HepG2 (cell line): ENCODE results near the gene DRAP1. TPM values are rescaled to one million over a fixed set of nuclear protein-coding genes. Genes with fewer than 3 reads are reported as not detected.

Experiments used
- ARID3A ChIP-seq: IDR thresholded peaks from 2 replicates; pipeline ENCODE4 v1.6.1; 2012; ENCODE audit warnings: low read depth, low read length, improper control_type of control experiment
- MIER2 ChIP-seq: IDR thresholded peaks from 2 replicates; pipeline ENCODE4 v1.6.1; 2016; ENCODE audit warnings: missing biosample characterization, missing genetic modification reagents
- NCOR1 ChIP-seq: fragments of 200-600 bp; sonication (generic); IDR thresholded peaks from 2 replicates; pipeline ENCODE4 v1.7.0; 2017; ENCODE audit warnings: antibody characterized with exemption, low read length, borderline replicate concordance
- NR2C2 ChIP-seq: sonication (generic); formaldehyde crosslinking; IDR thresholded peaks from 2 replicates; pipeline ENCODE4 v1.4.0; 2020; ENCODE audit warnings: missing genetic modification reagents, mild to moderate bottlenecking, moderate library complexity, borderline replicate concordance
- POLR2G ChIP-seq: fragments of 200-400 bp; formaldehyde crosslinking; IDR thresholded peaks from 2 replicates; pipeline ENCODE4 v1.6.1; 2018; ENCODE audit warnings: mild to moderate bottlenecking, low read depth, low read length, moderate library complexity
- SALL1 ChIP-seq: sonication (generic); formaldehyde crosslinking; IDR thresholded peaks from 2 replicates; pipeline ENCODE4 v1.8.0; 2022; ENCODE audit warnings: mild to moderate bottlenecking, missing genetic modification reagents
- SIX1 ChIP-seq: sonication (generic); formaldehyde crosslinking; IDR thresholded peaks from 2 replicates; pipeline ENCODE4 v1.4.0; 2020; ENCODE audit warnings: missing genetic modification reagents, borderline replicate concordance
- ZFP91 ChIP-seq: sonication (generic); formaldehyde crosslinking; IDR thresholded peaks from 2 replicates; pipeline ENCODE4 v1.9.0; 2022; ENCODE audit warnings: missing genetic modification reagents, mild to moderate bottlenecking, borderline replicate concordance
- ZNF577 ChIP-seq: sonication (generic); formaldehyde crosslinking; IDR thresholded peaks from 2 replicates; pipeline ENCODE4 v1.4.0; 2020; ENCODE audit warnings: mild to moderate bottlenecking, low read depth, missing genetic modification reagents, borderline replicate concordance
- ZNF841 ChIP-seq: sonication (generic); formaldehyde crosslinking; IDR thresholded peaks from 2 replicates; pipeline ENCODE4 v1.8.1; 2023; ENCODE audit warnings: missing genetic modification reagents, borderline replicate concordance
- polyA plus RNA-seq, 8 experiments: library from polyadenylated mRNA; depleted of rRNA in 3 of 8; stranded (reverse) in 7 of 8; unstranded in 1 of 8; fragments of >200 nt; fragmentation: Illumina TruSeq in 4 of 8; extraction: Trizol in 4 of 8; gene quantifications; 2 replicates each; pipeline versions ENCODE4 v1.2.1 to v1.2.3, GENCODE V29; 2011 to 2016; ENCODE audit warnings: low read depth in 4 of 8, missing spikeins in 1 of 8, mixed read lengths in 1 of 8; ENCODE audit not compliant: insufficient read depth in 1 of 8
- total RNA-seq, 5 experiments: library from RNA; depleted of rRNA; stranded (reverse); fragments of >200 nt; fragmentation: Illumina TruSeq; extraction: Trizol; gene quantifications; 2 replicates each; pipeline ENCODE4 v1.2.3, GENCODE V29; 2016; ENCODE audit warnings: low read depth in 1 of 5
- TF ChIP-seq, protein P1 (sequence below): sonication (generic); formaldehyde crosslinking; IDR thresholded peaks from 2 replicates; pipeline ENCODE4 v1.5.0; 2020; ENCODE audit warnings: mild to moderate bottlenecking, missing genetic modification reagents, borderline replicate concordance
- TF ChIP-seq, protein P2 (sequence below): sonication (generic); formaldehyde crosslinking; IDR thresholded peaks from 2 replicates; pipeline ENCODE4 v1.4.0; 2020; ENCODE audit warnings: missing genetic modification reagents, borderline replicate concordance
- TF ChIP-seq, protein P3 (sequence below): sonication (generic); formaldehyde crosslinking; IDR thresholded peaks from 2 replicates; pipeline ENCODE4 v1.5.0; 2020; ENCODE audit warnings: mild to moderate bottlenecking, missing genetic modification reagents, borderline replicate concordance

The DRAP1 gene
- total and polyA plus RNA-seq, 2 of the 13 experiments (the other 11 are each of a cell fraction or from before 2014, with no cell fraction given) = 46.8 to 52.3 TPM

- TF ChIP-seq ZFP91 (CRISPR knock-in tag) = peak; percentile 90; the same call in 1 of the 2 replicates
- peak; percentile 100 for TF ChIP-seq NR2C2 (CRISPR knock-in tag)
- peak; percentile 84; the same call in 1 of the 2 replicates for TF ChIP-seq SALL1
- peak; percentile 22; the same call in 1 of the 2 replicates for TF ChIP-seq MIER2
- no peak for TF ChIP-seq ZNF841 (CRISPR knock-in tag)
- TF ChIP-seq, protein P1, sequence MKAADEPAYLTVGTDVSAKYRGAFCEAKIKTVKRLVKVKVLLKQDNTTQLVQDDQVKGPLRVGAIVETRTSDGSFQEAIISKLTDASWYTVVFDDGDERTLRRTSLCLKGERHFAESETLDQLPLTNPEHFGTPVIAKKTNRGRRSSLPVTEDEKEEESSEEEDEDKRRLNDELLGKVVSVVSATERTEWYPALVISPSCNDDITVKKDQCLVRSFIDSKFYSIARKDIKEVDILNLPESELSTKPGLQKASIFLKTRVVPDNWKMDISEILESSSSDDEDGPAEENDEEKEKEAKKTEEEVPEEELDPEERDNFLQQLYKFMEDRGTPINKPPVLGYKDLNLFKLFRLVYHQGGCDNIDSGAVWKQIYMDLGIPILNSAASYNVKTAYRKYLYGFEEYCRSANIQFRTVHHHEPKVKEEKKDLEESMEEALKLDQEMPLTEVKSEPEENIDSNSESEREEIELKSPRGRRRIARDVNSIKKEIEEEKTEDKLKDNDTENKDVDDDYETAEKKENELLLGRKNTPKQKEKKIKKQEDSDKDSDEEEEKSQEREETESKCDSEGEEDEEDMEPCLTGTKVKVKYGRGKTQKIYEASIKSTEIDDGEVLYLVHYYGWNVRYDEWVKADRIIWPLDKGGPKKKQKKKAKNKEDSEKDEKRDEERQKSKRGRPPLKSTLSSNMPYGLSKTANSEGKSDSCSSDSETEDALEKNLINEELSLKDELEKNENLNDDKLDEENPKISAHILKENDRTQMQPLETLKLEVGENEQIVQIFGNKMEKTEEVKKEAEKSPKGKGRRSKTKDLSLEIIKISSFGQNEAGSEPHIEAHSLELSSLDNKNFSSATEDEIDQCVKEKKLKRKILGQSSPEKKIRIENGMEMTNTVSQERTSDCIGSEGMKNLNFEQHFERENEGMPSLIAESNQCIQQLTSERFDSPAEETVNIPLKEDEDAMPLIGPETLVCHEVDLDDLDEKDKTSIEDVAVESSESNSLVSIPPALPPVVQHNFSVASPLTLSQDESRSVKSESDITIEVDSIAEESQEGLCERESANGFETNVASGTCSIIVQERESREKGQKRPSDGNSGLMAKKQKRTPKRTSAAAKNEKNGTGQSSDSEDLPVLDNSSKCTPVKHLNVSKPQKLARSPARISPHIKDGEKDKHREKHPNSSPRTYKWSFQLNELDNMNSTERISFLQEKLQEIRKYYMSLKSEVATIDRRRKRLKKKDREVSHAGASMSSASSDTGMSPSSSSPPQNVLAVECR (CRISPR knock-in tag) = peak; percentile 98
- no peak for TF ChIP-seq ZNF577 (CRISPR knock-in tag)
- TF ChIP-seq, protein P2, sequence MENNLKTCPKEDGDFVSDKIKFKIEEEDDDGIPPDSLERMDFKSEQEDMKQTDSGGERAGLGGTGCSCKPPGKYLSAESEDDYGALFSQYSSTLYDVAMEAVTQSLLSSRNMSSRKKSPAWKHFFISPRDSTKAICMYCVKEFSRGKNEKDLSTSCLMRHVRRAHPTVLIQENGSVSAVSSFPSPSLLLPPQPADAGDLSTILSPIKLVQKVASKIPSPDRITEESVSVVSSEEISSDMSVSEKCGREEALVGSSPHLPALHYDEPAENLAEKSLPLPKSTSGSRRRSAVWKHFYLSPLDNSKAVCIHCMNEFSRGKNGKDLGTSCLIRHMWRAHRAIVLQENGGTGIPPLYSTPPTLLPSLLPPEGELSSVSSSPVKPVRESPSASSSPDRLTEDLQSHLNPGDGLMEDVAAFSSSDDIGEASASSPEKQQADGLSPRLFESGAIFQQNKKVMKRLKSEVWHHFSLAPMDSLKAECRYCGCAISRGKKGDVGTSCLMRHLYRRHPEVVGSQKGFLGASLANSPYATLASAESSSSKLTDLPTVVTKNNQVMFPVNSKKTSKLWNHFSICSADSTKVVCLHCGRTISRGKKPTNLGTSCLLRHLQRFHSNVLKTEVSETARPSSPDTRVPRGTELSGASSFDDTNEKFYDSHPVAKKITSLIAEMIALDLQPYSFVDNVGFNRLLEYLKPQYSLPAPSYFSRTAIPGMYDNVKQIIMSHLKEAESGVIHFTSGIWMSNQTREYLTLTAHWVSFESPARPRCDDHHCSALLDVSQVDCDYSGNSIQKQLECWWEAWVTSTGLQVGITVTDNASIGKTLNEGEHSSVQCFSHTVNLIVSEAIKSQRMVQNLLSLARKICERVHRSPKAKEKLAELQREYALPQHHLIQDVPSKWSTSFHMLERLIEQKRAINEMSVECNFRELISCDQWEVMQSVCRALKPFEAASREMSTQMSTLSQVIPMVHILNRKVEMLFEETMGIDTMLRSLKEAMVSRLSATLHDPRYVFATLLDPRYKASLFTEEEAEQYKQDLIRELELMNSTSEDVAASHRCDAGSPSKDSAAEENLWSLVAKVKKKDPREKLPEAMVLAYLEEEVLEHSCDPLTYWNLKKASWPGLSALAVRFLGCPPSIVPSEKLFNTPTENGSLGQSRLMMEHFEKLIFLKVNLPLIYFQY (CRISPR knock-in tag) = peak; percentile 64
- TF ChIP-seq, protein P3, sequence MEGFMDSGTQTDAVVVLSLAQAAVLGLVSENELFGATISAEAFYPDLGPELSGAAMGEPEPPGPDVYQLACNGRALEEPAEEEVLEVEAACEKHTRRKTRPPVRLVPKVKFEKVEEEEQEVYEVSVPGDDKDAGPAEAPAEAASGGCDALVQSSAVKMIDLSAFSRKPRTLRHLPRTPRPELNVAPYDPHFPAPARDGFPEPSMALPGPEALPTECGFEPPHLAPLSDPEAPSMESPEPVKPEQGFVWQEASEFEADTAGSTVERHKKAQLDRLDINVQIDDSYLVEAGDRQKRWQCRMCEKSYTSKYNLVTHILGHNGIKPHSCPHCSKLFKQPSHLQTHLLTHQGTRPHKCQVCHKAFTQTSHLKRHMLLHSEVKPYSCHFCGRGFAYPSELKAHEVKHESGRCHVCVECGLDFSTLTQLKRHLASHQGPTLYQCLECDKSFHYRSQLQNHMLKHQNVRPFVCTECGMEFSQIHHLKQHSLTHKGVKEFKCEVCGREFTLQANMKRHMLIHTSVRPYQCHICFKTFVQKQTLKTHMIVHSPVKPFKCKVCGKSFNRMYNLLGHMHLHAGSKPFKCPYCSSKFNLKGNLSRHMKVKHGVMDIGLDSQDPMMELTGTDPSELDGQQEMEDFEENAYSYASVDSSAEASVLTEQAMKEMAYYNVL (CRISPR knock-in tag) = peak; percentile 54; the same call in 1 of the 2 replicates
- TF ChIP-seq ARID3A = no peak
- no peak for TF ChIP-seq NCOR1
- TF ChIP-seq SIX1 (CRISPR knock-in tag) = no peak
- peak; percentile 96 for TF ChIP-seq POLR2G
These were observed 42.3 kb downstream of the DRAP1 start, which contains the start of gene SART1 (continued) for GRCh38 chr11:65961267-65962140.
